Posterior cingulate gyrus (tissue), 11 donors: Measurements from ENCODE around the gene EEIG1.

Experiments used
- DNase-seq, 10 donors: peaks; one replicate each; pipeline versions ENCODE4 v3.0.0 to v3.0.0-alpha.2; 2020 to 2021; ENCODE audit warnings: mixed read lengths in 3 of 10
- intact Hi-C: fragments of 100-400 bp; cut with DNase I; formaldehyde crosslinking; loops from one replicate; pipeline ENCODE4 v1.15.1; 2023

The EEIG1 gene

GRCh38 chr9:127944586-127945218, 36.1 kb downstream of the EEIG1 start:
- intact Hi-C loops, result loop anchor here (10.0 kb wide), 2 partner anchors 150 to 180 kb away; partner anchors contain the start of gene PTGES2
- DNase-seq, result peak in 2 of 10 donors; percentile 67 to 83

- intact Hi-C loops, result loop anchor here (1.0 to 10.0 kb wide), 3 partner anchors 92 to 181 kb away; partner anchors contain the start of gene PTGES2
- DNase-seq, result peak; percentile 84 to 99 (median 90)
Observed at GRCh38 chr9:127943731-127944144, 37.1 kb downstream of the EEIG1 start.

- intact Hi-C loops, result loop anchor here (1.0 to 10.0 kb wide), 3 partner anchors 92 to 182 kb away; partner anchors contain the start of gene PTGES2
- peak in 1 of 10 donors; percentile 80 for DNase-seq
Observed at GRCh38 chr9:127943011-127943662, 37.7 kb downstream of the EEIG1 start.

- intact Hi-C loops, result loop anchor here (1.0 to 10.0 kb wide), 3 partner anchors 93 to 182 kb away; partner anchors contain the start of gene PTGES2
- DNase-seq, result peak in 9 of 10 donors; percentile 55 to 96 (median 71)
Observed at GRCh38 chr9:127942216-127943010, 38.4 kb downstream of the EEIG1 start.

GRCh38 chr9:127941961-127942215, 38.9 kb downstream of the EEIG1 start:
- DNase-seq, result no peak
- intact Hi-C loops, result loop anchor here (10.0 kb wide), 2 partner anchors 153 to 183 kb away; partner anchors contain the start of gene PTGES2

- intact Hi-C loops, result loop anchor here (10.0 kb wide), 2 partner anchors 153 to 183 kb away; partner anchors contain the start of gene PTGES2
- DNase-seq, result peak in 1 of 10 donors; percentile 74
Observed at GRCh38 chr9:127941062-127941960, 39.5 kb downstream of the EEIG1 start.

GRCh38 chr9:127940593-127940992, 40.2 kb downstream of the EEIG1 start:
- intact Hi-C loops, result loop anchor here (10.0 kb wide), 2 partner anchors 154 to 184 kb away; partner anchors contain the start of gene PTGES2
- DNase-seq, result no peak

GRCh38 chr9:127938298-127938690, 42.5 kb downstream of the EEIG1 start:
- intact Hi-C loops, result no loop called here
- no peak for DNase-seq

GRCh38 chr9:127937388-127938297, 43.1 kb downstream of the EEIG1 start, which contains the start of gene DPM2:
TSS of gene DPM2 (minus strand) at chr9:127937854. CDS start at chr9:127937820, 34 bp downstream.
- intact Hi-C loops, result no loop called here
- DNase-seq, result peak; percentile 62 to 97 (median 80)

- no peak for DNase-seq
- intact Hi-C loops, result no loop called here
Observed at GRCh38 chr9:127937056-127937387, 43.8 kb downstream of the EEIG1 start.

GRCh38 chr9:127936347-127936852, 44.4 kb downstream of the EEIG1 start:
- intact Hi-C loops, result no loop called here
- no peak for DNase-seq

GRCh38 chr9:127935765-127936221, 45.0 kb downstream of the EEIG1 start:
- no peak for DNase-seq
- intact Hi-C loops, result no loop called here

GRCh38 chr9:127934986-127935385, 45.8 kb downstream of the EEIG1 start:
- no peak for DNase-seq
- intact Hi-C loops, result no loop called here

- no peak for DNase-seq
- intact Hi-C loops, result no loop called here
Observed at GRCh38 chr9:127934248-127934647, 46.5 kb downstream of the EEIG1 start.

GRCh38 chr9:127931092-127931881, 49.5 kb downstream of the EEIG1 start:
- no peak for DNase-seq
- intact Hi-C loops, result no loop called here
